ENCODE results near the gene CRIM1.

Gene CRIM1

DNA sequence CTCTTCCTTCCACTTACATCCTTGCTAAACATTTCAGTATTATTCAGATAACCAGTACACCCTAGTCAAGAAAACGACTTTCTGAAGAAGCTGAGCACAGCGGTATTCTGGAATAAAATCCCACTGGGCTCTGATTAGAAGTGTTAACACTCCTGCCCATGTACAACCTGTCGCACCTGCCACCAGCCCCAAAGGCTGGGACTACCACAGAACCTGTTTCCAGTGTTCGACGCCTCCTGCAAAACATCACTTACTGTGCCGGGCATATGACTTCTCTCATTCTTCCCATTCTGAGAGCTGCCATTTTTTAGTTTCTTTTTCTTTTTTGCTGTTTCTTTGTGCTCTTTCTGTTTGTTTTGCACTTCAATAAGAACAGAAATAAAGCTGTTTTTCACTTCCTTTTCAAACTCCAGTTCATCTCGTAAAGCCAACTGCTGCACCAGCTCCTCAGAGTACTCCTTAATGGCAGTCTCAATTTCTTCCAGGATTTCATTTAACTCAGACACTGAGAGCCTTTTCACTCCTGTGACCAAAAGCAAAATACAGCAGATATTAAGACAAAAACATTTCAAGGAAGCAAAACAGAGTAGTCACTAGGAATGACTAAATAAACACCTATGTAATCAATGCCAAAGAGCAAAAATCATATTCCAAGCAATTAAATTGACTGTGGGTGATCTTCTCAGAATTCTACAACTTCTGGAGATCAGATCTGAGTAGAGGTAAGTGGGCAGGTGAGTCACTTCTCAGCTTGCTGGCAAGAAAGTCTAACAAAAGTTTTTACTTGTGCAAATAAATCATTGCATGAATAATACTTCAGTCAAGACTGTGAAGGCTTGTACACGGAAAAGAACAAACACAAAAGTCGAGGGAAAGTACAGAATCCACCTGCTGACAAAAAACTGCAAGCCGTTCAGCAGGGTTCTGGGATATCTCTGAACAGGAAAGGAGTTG, 223.0 kb downstream of the CRIM1 start:
- no peaks in the 10 kb centered on the region for H3K9me3 Mint-ChIP-seq
- peak overlapping the region; percentile 42 for H3K27ac Mint-ChIP-seq
- no peak overlapping the region for H3K4me3 Mint-ChIP-seq
- H3K4me1 Mint-ChIP-seq (ENCODE audit: low read depth) = peaks cover 11% of the 10 kb centered on the region
- no peaks in the 10 kb centered on the region for H3K27me3 Mint-ChIP-seq
- peaks cover 82% of the 10 kb centered on the region for H3K36me3 Mint-ChIP-seq (ENCODE audit: low read depth)

DNA sequence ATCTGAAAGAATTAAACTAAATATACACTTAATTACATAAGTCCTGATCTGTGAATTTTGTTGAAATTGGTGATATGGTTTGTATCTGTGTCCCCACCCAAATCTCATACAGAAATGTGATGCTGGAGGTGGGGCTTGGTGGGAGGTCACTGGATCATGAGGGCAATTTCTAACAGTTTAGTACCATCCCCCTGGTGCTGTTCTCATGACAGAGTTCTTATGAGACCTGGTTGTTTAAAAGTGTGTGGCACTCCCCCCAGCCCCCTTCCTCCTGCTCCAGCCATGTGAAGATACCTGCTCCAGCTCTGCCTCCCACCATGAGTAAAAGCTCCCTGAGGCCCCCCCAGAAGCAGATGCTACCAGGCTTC, 223.7 kb downstream of the CRIM1 start:
- Mint-ChIP-seq H3K27me3 (no peaks in the 10 kb centered on the region), H3K27ac (no peak overlapping the region), H3K4me1 (ENCODE audit: low read depth) (peaks cover 11% of the 10 kb centered on the region), H3K36me3 (ENCODE audit: low read depth) (peaks cover 82% of the 10 kb centered on the region), H3K4me3 (no peak overlapping the region), H3K9me3 (no peaks in the 10 kb centered on the region)

- Mint-ChIP-seq H3K4me1 (ENCODE audit: low read depth) (peaks cover 11% of the 10 kb centered on the region), H3K9me3 (no peaks in the 10 kb centered on the region), H3K27ac (no peak overlapping the region), H3K27me3 (no peaks in the 10 kb centered on the region), H3K4me3 (no peak overlapping the region), H3K36me3 (ENCODE audit: low read depth) (peaks cover 93% of the 10 kb centered on the region)
Measured at GRCh38 chr2:36582538-36582937, 227.0 kb downstream of the CRIM1 start.

DNA sequence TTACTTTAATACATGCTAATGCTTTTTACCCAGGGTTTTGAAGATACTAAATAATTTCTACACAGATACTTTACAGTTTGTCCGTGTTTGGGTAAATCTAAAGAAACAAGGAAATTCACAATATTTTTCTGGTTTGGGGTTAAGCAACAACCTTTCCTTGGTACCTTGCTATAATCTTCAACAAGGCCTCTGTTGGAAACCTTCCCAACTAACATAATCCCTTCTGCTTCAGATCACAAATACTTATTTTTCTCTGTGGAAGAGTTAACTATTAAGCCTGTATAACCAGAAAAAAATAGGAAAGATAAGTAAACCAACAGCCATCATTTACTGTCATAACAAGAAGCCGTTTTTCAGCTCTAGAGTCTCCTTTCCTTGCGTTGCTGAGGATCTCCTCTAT, 227.4 kb downstream of the CRIM1 start:
- Mint-ChIP-seq H3K36me3 (ENCODE audit: low read depth) (peaks cover 89% of the 10 kb centered on the region), H3K27ac (no peak overlapping the region), H3K9me3 (no peaks in the 10 kb centered on the region), H3K4me3 (no peak overlapping the region), H3K4me1 (ENCODE audit: low read depth) (peaks cover 11% of the 10 kb centered on the region), H3K27me3 (no peaks in the 10 kb centered on the region)

DNA sequence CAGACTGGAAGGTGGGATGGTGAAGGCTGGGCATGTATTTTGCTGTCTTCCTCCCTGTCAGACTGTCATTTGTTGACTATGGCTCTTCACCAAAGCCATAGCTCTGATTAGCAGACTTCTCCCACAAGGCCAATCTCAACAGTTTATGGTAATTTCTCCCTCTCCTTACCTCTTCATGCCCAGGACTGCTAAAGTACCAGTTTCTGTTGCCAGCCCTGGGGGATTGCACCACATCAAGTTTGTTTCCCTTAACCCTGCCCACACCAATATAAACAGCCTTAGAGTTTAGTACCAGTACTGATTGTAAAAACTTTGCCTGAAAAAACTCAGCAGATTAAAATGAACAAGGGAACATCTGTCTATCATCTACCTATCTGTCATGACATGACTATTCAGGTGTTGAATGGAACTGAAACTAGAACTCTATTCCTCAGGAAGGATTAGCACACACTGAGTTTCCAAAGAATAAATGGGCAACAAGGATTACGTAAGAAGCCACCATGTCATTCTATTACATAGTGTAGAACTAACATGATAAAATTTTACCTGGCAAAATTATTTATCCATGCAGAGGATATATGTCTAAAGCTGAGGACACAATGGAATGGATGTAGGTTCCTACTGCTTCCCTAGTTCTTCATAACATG, 228.7 kb downstream of the CRIM1 start:
- no peaks in the 10 kb centered on the region for H3K27me3 Mint-ChIP-seq
- H3K4me1 Mint-ChIP-seq (ENCODE audit: low read depth) = no peaks in the 10 kb centered on the region
- no peaks in the 10 kb centered on the region for H3K9me3 Mint-ChIP-seq
- peaks cover 83% of the 10 kb centered on the region for H3K36me3 Mint-ChIP-seq (ENCODE audit: low read depth)
- H3K27ac Mint-ChIP-seq = no peak overlapping the region
- no peak overlapping the region for H3K4me3 Mint-ChIP-seq

GRCh38 chr2:36586672-36587071, 231.1 kb downstream of the CRIM1 start:
- Mint-ChIP-seq H3K9me3 (no peaks in the 10 kb centered on the region), H3K27ac (no peak overlapping the region), H3K27me3 (no peaks in the 10 kb centered on the region), H3K4me3 (no peak overlapping the region), H3K36me3 (ENCODE audit: low read depth) (peaks cover 72% of the 10 kb centered on the region), H3K4me1 (ENCODE audit: low read depth) (peaks cover 1% of the 10 kb centered on the region)

- H3K4me3 Mint-ChIP-seq = no peak overlapping the region
- peaks cover 69% of the 10 kb centered on the region for H3K36me3 Mint-ChIP-seq (ENCODE audit: low read depth)
- H3K27me3 Mint-ChIP-seq = no peaks in the 10 kb centered on the region
- H3K9me3 Mint-ChIP-seq = no peaks in the 10 kb centered on the region
- peaks cover 6% of the 10 kb centered on the region for H3K4me1 Mint-ChIP-seq (ENCODE audit: low read depth)
- H3K27ac Mint-ChIP-seq = no peak overlapping the region
Measured at GRCh38 chr2:36587101-36587500, 231.5 kb downstream of the CRIM1 start.

GRCh38 chr2:36587556-36587955, 232.0 kb downstream of the CRIM1 start:
- no peaks in the 10 kb centered on the region for H3K9me3 Mint-ChIP-seq
- H3K36me3 Mint-ChIP-seq (ENCODE audit: low read depth) = peaks cover 64% of the 10 kb centered on the region
- no peaks in the 10 kb centered on the region for H3K27me3 Mint-ChIP-seq
- H3K27ac Mint-ChIP-seq = no peak overlapping the region
- no peak overlapping the region for H3K4me3 Mint-ChIP-seq
- peaks cover 6% of the 10 kb centered on the region for H3K4me1 Mint-ChIP-seq (ENCODE audit: low read depth)

GRCh38 chr2:36589230-36589630, 233.7 kb downstream of the CRIM1 start:
- Mint-ChIP-seq H3K4me3 (no peak overlapping the region), H3K27me3 (no peaks in the 10 kb centered on the region), H3K4me1 (ENCODE audit: low read depth) (peaks cover 11% of the 10 kb centered on the region), H3K27ac (no peak overlapping the region), H3K9me3 (no peaks in the 10 kb centered on the region), H3K36me3 (ENCODE audit: low read depth) (peaks cover 53% of the 10 kb centered on the region)

GRCh38 chr2:36594849-36595248, 239.3 kb downstream of the CRIM1 start:
- Mint-ChIP-seq H3K27me3 (no peaks in the 10 kb centered on the region), H3K4me1 (ENCODE audit: low read depth) (peaks cover 38% of the 10 kb centered on the region), H3K4me3 (no peak overlapping the region), H3K36me3 (ENCODE audit: low read depth) (peaks cover 20% of the 10 kb centered on the region), H3K27ac (no peak overlapping the region), H3K9me3 (no peaks in the 10 kb centered on the region)

DNA sequence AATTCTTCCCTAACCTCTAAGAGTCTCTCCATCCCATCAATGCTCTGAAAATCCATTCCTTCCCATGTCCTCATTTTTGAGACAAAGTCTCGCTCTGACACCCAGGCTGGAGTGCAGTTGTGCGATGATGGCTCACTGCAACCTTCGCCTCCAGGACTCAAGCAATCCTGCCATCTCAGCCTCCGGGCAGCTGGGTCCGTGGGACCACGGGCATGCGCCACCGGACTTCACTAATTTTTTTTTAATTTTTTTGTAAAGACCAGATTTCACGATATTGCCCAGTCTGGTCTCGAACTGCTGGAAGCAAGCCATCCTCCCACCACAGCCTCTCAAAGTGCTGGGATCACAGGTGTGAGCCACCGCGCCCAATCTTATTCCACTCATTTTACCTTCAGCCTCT, 240.8 kb downstream of the CRIM1 start:
- Mint-ChIP-seq H3K9me3 (no peaks in the 10 kb centered on the region), H3K36me3 (ENCODE audit: low read depth) (peaks cover 11% of the 10 kb centered on the region), H3K4me1 (ENCODE audit: low read depth) (peaks cover 38% of the 10 kb centered on the region), H3K27ac (no peak overlapping the region), H3K4me3 (peak overlapping the region; percentile 98), H3K27me3 (no peaks in the 10 kb centered on the region)

DNA sequence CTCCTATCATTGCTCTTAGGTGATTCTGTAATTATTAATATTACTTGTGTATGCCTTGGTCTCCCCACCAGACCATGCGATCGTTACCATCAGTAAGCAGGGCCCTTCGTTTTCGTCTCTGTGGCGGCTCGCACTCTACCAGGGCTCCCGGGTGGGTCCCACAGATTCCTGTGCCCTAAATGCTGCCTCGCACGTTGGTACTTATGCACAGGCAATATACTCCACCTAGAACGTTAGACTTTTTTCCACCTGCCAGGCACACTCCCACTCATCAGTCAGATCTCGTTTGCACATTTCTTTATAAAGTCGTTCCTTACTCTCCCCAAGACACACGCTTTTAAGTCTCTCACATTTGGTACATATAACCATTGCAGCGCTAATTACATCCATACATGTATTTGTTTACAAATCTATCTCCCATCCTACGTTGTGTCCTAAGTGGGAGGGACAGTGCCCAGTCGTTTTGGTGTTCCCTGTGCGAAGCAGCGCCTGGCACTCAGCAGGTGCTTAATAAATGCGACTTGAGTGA, 241.5 kb downstream of the CRIM1 start:
- peaks cover 11% of the 10 kb centered on the region for H3K36me3 Mint-ChIP-seq (ENCODE audit: low read depth)
- H3K4me3 Mint-ChIP-seq = peak overlapping the region; percentile 98
- no peaks in the 10 kb centered on the region for H3K27me3 Mint-ChIP-seq
- peaks cover 33% of the 10 kb centered on the region for H3K4me1 Mint-ChIP-seq (ENCODE audit: low read depth)
- H3K27ac Mint-ChIP-seq = peak overlapping the region; percentile 94
- H3K9me3 Mint-ChIP-seq = no peaks in the 10 kb centered on the region

DNA sequence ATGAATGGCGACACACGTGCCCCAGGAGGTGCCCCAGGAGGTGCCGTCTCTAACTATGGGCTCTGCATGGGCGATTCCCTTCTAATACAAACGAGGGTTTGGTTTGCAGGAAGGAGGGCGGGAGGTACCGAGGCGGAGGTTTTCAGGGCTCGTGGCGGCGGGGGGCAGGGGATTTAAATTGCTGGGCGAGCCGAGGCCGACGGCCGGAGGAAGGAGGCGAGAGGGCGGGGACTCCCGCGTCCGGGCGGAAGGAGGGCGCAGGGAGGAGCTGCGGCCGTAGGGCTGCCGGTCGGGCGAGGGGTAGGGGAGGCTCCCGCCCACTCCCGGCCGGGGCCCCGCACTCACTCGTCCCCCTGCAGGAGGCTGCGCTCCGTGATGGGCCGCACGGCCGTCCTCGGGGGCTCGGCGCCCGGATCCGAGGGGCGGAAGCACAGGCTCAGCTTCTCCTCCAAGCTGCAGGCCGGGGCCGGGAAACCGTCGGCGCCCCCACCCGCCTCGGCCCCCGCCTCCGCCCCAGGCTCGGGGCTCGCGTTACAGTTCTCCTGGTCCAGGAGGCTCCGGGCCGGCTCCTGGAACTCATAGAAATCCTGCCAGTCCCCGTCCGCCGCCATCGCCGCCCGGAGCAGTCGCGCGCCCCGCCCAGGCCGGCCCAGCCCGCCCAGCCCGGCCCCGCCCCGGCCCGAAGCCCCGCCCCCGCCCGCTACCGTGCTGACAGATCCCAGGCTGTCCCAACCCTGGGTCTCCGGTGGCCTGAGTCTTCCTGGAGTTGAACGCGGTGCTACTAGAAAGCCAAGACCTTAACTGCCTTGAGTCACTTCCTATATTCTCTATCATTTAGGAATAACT, 242.2 kb downstream of the CRIM1 start, which contains the start of gene FEZ2:
FEZ2 (minus strand) TSS at position 637 of the 846 bp plus-strand sequence; CDS start at position 611, 26 bp downstream.
- Mint-ChIP-seq H3K36me3 (ENCODE audit: low read depth) (peaks cover 11% of the 10 kb centered on the region), H3K4me1 (ENCODE audit: low read depth) (peaks cover 32% of the 10 kb centered on the region), H3K27me3 (no peaks in the 10 kb centered on the region), H3K4me3 (peak within 1 kb of the TSS; percentile 98), H3K27ac (peak within 1 kb of the TSS; percentile 94), H3K9me3 (no peaks in the 10 kb centered on the region)

All from stimulated activated naive CD8-positive, alpha-beta T cell treated with anti-CD3 and anti-CD28 coated beads, Interleukin-15, Interleukin-2, amounts not matched to agents 100 ng/mL and 50 ng/mL, for 24 hours (primary cell).